ENCODE measurements around the gene GJB3.
"Not testable (repeated sequence)": the region's sequence is repeated elsewhere in the genome, so short reads cannot be mapped to it uniquely, and the experiment has no call there.

GRCh38 chr1:34737236-34737635 lies 43.8 kb upstream of the GJB3 start:
- not testable (repeated sequence) for TF ChIP-seq CTCF (conservative IDR thresholded peaks at IDR 0.05); EZH2 (IDR thresholded peaks at IDR 0.05; ENCODE audit: low read depth)
